Sigmoid colon (tissue), 7 donors: ENCODE data around the gene DIS3L2. TPM values are rescaled to one million over a fixed set of nuclear protein-coding genes. Genes with fewer than 3 reads are reported as not detected.

Experiments
- DNase-seq: peaks from one replicate; pipeline ENCODE4 v3.0.0-alpha.2; 2019
- H3K27ac ChIP-seq, 4 donors: fragments of 200-600 bp; sonication (generic); one replicate each; pipeline ENCODE4 v1.5.1; 2016 to 2019; ENCODE audit warnings: mild to moderate bottlenecking in 1 of 4
- H3K27me3 ChIP-seq, 3 donors: fragments of 200-600 bp; sonication (generic); one replicate each; pipeline ENCODE4 v1.5.1; 2019; ENCODE audit warnings: mild to moderate bottlenecking in 1 of 3
- H3K36me3 ChIP-seq, 4 donors: fragments of 200-600 bp; sonication (generic); one replicate each; pipeline ENCODE4 v1.5.1; 2016 to 2019
- H3K4me1 ChIP-seq, 4 donors: fragments of 200-600 bp; sonication (generic); one replicate each; pipeline ENCODE4 v1.5.1; 2017 to 2019
- H3K4me3 ChIP-seq, 4 donors: fragments of 200-600 bp; sonication (generic); one replicate each; pipeline ENCODE4 v1.5.1; 2017 to 2019; ENCODE audit warnings: mild to moderate bottlenecking in 2 of 4, moderate library complexity in 1 of 4
- H3K9me3 ChIP-seq, 4 donors: fragments of 200-600 bp in 3 of 4; sonication (generic) in 3 of 4; one replicate each; pipeline versions ENCODE4 v1.5.1 to v1.6.1; 2013 to 2019
- CTCF ChIP-seq, 4 experiments: fragments of 450-650 bp in 3 of 4; fragments of 200-600 bp in 1 of 4; IDR thresholded peaks; one replicate each; pipeline ENCODE4 v1.5.1; 2016 to 2019; ENCODE audit warnings: antibody characterized with exemption in 4 of 4, mild to moderate bottlenecking in 3 of 4, moderate library complexity in 2 of 4
- EP300 ChIP-seq, 4 donors: sonication (generic); formaldehyde crosslinking; IDR thresholded peaks; one replicate each; pipeline ENCODE4 v1.6.1; 2017; ENCODE audit warnings: antibody characterized with exemption in 4 of 4
- POLR2A ChIP-seq, 2 donors: fragments of 450-650 bp; IDR thresholded peaks; one replicate each; pipeline ENCODE4 v1.6.1; 2016; ENCODE audit warnings: antibody characterized with exemption in 2 of 2, mild to moderate bottlenecking in 2 of 2, moderate library complexity in 2 of 2
- POLR2AphosphoS5 ChIP-seq, 4 donors: sonication (generic); formaldehyde crosslinking; IDR thresholded peaks; one replicate each; pipeline ENCODE4 v1.6.1; 2017; ENCODE audit warnings: antibody characterized with exemption in 4 of 4
- WGBS, 2 donors: extraction: QIAGEN DNeasy Blood & Tissue Kit; methylation state at CpG; one replicate each; pipeline ENCODE4 v1.1.7; 2013; 5-methylcytosine and 5-hydroxymethylcytosine counted together
- intact Hi-C: fragments of 100-400 bp; cut with DNase I; formaldehyde crosslinking; loops from one replicate; pipeline ENCODE4 v1.15.1; 2023
- polyA plus RNA-seq, 3 donors: library from polyadenylated mRNA; stranded (reverse); fragments of 200-250 nt; gene quantifications; one replicate each; pipeline ENCODE4 v1.2.3, GENCODE V29; 2013
- total RNA-seq, 4 donors: library from RNA; depleted of rRNA; stranded (reverse); fragments of >200 nt; gene quantifications; one replicate each; pipeline ENCODE4 v1.1.0, GENCODE V29; 2016
- donor health status: healthy with polysubstance abuse.
- donor health status: Bipolar disorder and iron deficiency.
- donor health status: healthy.

DIS3L2 gene
- total and polyA plus RNA-seq, 7 donors: 8.8 to 37.9 (median 22.5) TPM

- no peaks in the 10 kb centered on the region for H3K4me1 ChIP-seq
- no peak overlapping the region for H3K4me3 ChIP-seq
- no peaks in the 10 kb centered on the region for H3K9me3 ChIP-seq
- TF ChIP-seq CTCF (IDR thresholded peaks at IDR 0.05) (no peak), EP300 (IDR thresholded peaks at IDR 0.05) (no peak), POLR2AphosphoS5 (IDR thresholded peaks at IDR 0.05) (no peak), POLR2A (IDR thresholded peaks at IDR 0.05) (no peak)
- DNase-seq: no peak
- no peaks in the 10 kb centered on the region for H3K27me3 ChIP-seq
- 62 to 82% methylated on average over 4 of the region's 4 CpGs for WGBS, 2 donors
- no peaks in the 10 kb centered on the region for H3K36me3 ChIP-seq
- intact Hi-C loops: no loop called here
- no peak overlapping the region for H3K27ac ChIP-seq
Observed at GRCh38 chr2:231935207-231935524, 26.3 kb upstream of the DIS3L2 start.

GRCh38 chr2:231935815-231936214 lies 25.7 kb upstream of the DIS3L2 start:
- intact Hi-C loops: no loop called here
- WGBS, 2 donors: 85 to 98% methylated on average over 1 of the region's 1 CpG
- TF ChIP-seq EP300 (IDR thresholded peaks at IDR 0.05): no peak
- TF ChIP-seq POLR2AphosphoS5 (IDR thresholded peaks at IDR 0.05): no peak
- TF ChIP-seq CTCF (IDR thresholded peaks at IDR 0.05): no peak
- TF ChIP-seq POLR2A (IDR thresholded peaks at IDR 0.05): no peak
- Histone ChIP-seq H3K27me3 (peaks cover 0 to 3% (median 0%) of the 10 kb centered on the region in 3 donors), H3K4me3 (no peak overlapping the region), H3K27ac (no peak overlapping the region), H3K4me1 (no peaks in the 10 kb centered on the region), H3K9me3 (no peaks in the 10 kb centered on the region), H3K36me3 (no peaks in the 10 kb centered on the region)
- DNase-seq: no peak

- intact Hi-C loops: no loop called here
- peaks cover 0 to 8% (median 0%) of the 10 kb centered on the region in 3 donors for H3K27me3 ChIP-seq
- 71 to 91% methylated on average over 4 of the region's 4 CpGs for WGBS, 2 donors
- H3K4me3 ChIP-seq: no peak overlapping the region
- no peaks in the 10 kb centered on the region for H3K9me3 ChIP-seq
- no peaks in the 10 kb centered on the region for H3K36me3 ChIP-seq
- H3K4me1 ChIP-seq: no peaks in the 10 kb centered on the region
- no peak overlapping the region for H3K27ac ChIP-seq
- DNase-seq: no peak
- no peak for TF ChIP-seq POLR2AphosphoS5 (IDR thresholded peaks at IDR 0.05)
- TF ChIP-seq CTCF (IDR thresholded peaks at IDR 0.05): no peak
- no peak for TF ChIP-seq POLR2A (IDR thresholded peaks at IDR 0.05)
- TF ChIP-seq EP300 (IDR thresholded peaks at IDR 0.05): no peak
Observed at GRCh38 chr2:231936491-231936890, 25.0 kb upstream of the DIS3L2 start.

GRCh38 chr2:231937057-231937456 lies 24.5 kb upstream of the DIS3L2 start:
- H3K27ac ChIP-seq: no peak overlapping the region
- DNase-seq: no peak
- WGBS, 2 donors: 90 to 91% methylated on average over 7 of the region's 7 CpGs

More at GRCh38 chr2:231937057-231937456, 24.5 kb upstream of the DIS3L2 start:
- intact Hi-C loops: no loop called here
- Histone ChIP-seq H3K4me1 (no peaks in the 10 kb centered on the region), H3K4me3 (no peak overlapping the region), H3K36me3 (no peaks in the 10 kb centered on the region), H3K9me3 (no peaks in the 10 kb centered on the region), H3K27me3 (peaks cover 0 to 8% (median 0%) of the 10 kb centered on the region in 3 donors)
- no peak for TF ChIP-seq POLR2A (IDR thresholded peaks at IDR 0.05)
- TF ChIP-seq POLR2AphosphoS5 (IDR thresholded peaks at IDR 0.05): no peak
- TF ChIP-seq EP300 (IDR thresholded peaks at IDR 0.05): no peak
- TF ChIP-seq CTCF (IDR thresholded peaks at IDR 0.05): no peak
